Hindlimb muscle (tissue), 1 donor: ENCODE results near the gene ANXA6. TPM values are rescaled to one million over a fixed set of nuclear protein-coding genes. Genes with fewer than 3 reads are reported as not detected.
"Not testable (repeated sequence)": the region's sequence is repeated elsewhere in the genome, so short reads cannot be mapped to it uniquely, and the experiment has no call there.

ENCODE experiments used
- DNase-seq: peaks from one replicate; pipeline ENCODE4 v3.0.0-alpha.2; 2013
- polyA plus RNA-seq: library from polyadenylated mRNA; unstranded; fragments of 120-200 nt; gene quantifications from one replicate; pipeline ENCODE4 v1.2.1, GENCODE V29; 2013; ENCODE audit not compliant: insufficient read length

ANXA6 gene
- polyA plus RNA-seq, 1 donor: 380 TPM

DNA sequence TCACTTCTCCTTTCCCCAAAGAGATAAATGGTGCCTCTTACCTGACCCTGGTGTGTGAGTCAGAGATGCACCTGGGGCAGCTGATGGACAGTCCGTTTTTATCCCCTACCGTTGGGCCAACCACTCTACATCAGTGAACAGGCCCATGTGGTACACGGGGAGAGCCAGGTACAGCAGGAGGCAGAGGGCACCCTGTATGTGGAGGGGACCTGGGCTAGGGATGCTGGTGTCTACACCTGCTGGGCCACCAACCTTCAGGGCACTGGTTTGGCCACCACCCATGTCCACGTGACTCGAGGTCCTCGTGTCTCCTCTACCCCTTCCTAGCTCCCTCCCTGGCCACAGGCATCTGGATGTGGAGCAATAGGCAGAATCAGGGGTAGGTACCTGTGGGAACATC is 22.7 kb upstream of the ANXA6 start:
- DNase-seq: no peak

DNA sequence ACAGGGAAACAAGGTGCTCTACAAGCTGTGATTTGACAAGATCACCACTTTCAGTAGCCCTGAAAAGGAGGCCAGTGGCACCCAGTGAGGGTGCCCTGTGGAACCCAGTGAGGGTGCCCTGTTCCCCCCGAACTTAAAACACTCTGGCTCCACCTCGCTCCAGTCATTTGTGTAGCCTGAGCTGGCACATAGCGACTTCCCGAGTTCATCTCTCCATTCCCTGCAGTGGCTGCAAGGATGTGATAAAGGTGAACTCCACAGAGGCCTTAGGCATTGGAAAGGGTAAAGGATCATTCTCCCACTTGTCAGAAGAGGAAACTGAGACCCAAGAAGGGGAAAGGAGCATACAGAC is 21.9 kb upstream of the ANXA6 start:
- no peak for DNase-seq

DNA sequence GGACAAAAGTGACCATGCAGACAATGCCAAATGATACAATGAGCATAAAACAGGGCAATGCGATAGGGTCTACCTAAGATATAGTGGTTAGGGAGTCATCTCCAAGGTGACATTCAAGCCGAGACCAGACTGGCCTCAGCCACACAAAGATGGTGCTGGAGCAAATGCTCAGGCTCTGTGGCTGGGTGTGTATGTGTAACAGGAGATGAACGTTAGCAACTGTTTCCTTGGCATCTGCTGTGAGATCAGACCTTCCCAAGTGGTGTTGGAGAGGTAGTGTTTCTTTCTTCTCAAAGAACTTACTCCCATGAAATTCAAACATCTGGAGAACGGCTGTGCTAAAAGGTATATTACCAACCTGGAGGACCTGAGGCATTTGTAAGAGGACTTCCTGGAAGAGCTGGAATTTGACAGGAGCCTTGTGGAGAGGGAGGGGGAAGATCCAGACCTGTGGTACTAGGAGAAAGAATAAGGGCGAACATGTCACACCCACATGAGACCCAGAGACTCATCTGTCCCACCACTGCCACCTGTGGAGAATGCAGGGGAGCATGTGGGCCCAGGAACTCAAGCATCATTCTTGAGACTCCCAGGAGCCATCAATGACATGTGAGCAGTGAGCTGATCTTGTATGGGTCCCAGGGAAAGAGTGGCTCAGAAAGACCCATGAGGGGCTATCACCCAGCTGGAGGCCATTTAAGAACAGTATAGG is 21.4 kb upstream of the ANXA6 start:
- DNase-seq: no peak

DNA sequence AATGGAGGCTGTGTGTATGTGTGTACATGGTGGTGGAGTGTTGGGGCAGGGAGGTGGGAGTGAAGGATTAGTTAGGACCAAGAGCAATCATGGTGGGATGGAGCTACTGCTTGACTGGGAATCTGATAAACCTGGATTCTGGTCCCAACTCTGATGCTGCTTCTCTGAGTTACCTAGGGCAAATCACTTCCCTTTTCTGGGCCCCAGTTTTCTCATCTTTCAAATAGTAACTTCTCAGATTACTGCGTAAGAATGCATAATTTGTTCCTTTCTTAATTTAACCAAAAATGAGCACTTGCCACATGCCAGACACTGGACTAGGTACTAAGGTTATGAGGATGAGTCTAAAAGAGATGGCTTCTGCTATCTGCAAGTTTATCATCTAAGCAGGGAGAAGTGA is 20.8 kb upstream of the ANXA6 start:
- no peak for DNase-seq

DNA sequence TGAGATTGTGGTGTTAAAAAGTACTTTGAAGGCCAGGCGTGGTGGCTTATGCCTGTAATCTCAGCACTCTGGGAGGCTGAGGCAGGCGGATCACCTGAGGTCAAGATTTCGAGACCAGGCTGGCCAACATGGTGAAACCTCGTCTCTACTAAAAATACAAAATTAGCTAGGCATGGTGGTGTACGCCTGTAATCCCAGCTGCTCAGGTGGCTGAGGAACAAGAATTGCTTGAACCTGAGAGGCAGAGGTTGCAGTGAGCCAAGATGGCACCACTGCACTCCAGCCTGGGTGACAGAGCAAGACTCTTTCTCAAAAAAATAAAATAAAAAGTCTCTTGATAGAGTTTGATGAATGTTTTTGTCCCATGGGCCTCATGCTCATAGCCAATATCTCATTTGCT is 18.7 kb upstream of the ANXA6 start:
- DNase-seq: not testable (repeated sequence)

DNA sequence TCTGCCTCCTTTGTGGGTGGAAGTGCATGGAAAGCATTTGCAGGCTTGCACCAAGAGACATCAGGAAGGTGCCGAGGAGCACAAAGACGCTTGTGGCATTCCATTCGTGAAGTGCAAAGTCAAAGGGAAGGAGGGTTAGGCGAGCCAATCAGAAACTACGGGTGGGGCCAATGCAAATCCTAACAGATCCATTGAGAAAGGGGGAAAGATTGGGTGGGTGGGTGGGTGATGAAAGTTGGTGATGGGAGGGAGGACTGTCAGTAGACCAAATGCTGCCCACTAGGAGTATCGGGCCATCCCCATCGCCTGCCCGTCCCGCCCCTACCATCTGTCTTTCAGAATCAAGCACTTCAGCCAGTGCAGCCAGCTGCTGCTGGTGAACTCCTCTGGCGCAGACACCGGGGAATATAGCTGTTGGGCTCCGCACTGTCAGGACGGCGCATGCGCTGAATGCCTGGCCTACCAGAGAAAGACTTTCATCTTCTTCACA is 17.1 kb upstream of the ANXA6 start:
- DNase-seq: no peak

DNA sequence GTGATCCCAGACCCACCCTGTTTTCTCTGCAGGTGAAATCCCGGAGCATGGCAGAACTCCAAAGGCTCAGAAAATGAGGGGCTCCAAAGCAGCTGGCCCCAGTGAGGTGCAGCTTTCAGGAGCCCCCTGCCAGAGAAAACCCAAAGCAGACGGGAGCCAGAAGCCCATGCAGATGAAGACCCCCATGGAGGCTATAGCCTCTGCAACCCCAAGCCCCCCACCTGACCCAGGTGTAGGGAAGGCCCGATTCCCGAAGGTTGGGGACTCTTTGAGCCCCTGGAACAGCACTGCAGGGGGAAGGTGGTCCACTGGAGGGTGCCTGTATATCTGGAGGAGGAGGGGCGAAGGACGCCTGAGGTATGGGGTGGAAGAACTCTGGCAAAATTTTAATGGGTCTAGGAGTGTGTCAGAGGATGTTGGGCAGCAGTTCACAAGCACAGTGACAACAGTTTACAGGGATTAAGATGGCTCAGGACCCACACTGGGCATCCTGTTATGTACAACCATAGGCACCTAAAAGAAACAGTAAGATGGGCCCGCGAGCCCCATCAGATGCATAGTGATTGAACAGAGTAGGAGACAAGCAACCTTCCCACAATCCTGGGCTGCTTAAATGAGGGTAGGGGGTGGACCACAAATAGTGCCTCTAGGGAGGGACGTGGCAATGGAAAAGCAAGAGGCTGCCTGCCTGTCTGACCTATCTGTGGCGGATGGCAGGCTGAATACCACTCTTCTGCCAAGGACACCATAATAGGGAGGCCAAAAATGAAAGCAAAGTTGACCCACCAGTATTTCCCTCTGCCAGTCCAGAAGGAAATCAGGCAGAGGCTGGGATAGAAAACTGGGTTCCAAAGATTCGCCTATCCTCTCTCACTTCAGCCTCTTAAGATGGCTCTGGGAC is 16.4 kb upstream of the ANXA6 start:
- DNase-seq: no peak

DNA sequence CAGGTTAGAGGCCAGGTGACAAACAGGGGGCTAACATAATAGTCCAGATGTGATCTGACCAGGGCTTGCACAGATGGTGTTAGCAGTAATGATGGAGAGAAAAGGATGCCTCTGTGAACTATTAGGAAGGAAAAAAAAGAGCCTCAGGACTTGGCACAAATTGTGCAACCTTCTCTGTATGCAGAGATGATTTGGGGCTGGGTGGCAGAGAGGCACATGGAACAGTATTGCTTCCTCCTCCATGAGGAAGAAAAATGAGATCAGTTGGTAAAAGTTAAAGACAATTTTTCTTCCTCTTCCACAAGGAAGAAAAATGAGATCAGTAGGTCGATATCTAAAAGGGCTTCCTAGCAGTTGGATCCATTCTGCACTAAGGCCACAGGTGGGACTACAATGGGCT is 13.9 kb upstream of the ANXA6 start:
- no peak for DNase-seq

DNA sequence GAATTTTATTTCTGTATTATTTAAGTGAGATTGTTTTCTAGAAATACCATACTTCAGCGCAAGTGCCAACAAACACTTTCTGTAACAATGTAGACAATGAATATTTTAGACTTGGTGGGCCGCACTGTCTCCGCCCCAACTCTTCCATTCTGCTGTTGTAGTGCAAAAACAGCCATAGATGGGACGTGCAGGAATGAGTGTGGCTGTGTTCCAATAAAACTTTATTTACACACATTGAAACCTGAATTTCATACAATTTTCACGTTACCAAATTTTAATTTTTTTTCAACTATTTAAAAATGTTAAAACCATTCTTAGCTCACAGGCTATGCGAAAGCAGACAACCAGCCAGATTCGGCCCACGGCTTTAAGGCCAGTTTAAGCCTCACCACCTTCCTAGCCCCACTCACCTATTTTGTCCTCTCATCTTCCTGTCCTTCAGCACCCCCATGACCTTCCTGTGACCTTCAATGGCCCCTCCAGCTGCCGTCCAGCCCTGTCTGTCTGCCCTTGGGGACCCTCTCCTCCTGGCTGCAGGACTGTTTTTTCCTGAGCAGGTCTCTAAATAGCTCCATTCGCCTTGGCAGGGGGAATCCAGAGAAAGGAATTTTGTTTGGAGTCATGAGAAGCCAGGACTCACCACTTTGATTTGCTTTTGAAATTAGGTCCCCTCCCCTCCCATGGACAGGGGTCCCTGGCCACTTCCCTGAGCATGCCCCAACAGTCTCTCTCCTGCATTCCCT is 11.2 kb upstream of the ANXA6 start:
- DNase-seq: no peak

DNA sequence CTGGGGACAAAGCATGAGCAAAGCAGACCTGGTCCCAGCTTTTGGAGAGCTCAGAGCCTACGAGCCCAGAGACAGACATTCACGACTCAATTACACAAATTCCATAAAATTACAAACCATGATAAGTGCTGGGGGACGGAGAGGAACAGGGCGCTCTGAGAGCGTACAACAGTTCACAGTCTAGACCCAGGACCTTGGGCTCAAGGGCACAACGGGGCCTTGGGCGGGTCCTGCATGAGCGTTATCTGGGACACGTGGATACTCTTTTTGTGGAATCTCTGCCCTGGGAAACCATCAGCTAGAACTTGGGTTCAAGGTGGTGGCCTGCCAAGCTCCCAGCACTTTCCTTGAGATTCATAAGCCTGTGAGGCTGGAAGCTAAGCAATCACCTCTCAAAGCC is 9.4 kb upstream of the ANXA6 start:
- no peak for DNase-seq

DNA sequence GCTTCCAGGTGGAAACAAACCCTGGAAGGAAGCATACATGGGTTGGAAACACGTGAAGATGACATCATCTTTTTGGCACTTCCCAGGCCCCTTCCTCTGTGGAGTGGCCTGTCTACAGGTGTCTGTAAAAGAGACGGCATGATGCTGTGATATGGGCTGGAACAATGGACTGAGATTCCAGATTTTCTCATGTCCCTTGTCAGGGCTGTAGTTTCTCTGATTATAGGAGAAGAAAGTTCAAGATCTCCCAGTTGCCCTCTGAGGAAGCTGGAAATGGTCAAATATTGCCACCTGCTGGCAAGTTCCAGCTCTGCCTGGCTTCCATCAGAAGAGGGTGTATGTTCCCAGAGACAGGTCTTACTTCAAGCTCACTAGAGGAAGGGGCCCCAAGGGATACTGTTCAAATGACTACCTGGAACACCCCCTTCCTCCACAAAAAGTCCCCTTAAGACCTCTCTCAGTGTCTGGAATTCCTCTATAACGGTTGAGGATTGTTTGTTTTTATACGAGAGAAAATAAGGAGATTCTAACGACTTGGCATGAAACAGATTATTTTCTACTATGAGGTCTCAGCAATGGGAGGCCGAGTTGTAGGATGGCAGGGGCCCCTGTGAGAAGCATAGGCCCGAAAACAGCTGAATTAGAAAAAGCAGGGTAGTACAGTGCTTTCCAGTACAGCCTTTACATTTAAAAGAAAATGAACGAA is 7.3 kb upstream of the ANXA6 start:
- DNase-seq: peak; percentile 83

DNA sequence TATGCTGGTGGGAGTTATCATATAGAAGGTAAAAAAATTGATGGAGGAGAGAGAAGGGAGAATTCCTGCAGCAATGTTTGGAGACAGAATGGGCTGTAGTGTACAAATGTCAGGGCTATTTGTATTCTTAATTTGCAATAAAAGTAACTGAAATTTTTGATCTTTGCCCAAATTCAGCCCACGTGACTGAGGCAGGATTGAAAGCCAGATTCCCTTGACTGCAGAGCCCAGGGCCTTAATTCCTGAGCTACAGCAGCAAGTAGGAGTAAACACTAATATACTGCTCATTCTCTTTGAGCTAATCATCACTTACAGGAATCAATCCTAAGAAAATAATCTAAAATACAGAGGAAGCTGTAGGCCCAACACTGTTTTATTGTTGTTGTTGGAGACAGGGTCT is 5.2 kb upstream of the ANXA6 start:
- no peak for DNase-seq

DNA sequence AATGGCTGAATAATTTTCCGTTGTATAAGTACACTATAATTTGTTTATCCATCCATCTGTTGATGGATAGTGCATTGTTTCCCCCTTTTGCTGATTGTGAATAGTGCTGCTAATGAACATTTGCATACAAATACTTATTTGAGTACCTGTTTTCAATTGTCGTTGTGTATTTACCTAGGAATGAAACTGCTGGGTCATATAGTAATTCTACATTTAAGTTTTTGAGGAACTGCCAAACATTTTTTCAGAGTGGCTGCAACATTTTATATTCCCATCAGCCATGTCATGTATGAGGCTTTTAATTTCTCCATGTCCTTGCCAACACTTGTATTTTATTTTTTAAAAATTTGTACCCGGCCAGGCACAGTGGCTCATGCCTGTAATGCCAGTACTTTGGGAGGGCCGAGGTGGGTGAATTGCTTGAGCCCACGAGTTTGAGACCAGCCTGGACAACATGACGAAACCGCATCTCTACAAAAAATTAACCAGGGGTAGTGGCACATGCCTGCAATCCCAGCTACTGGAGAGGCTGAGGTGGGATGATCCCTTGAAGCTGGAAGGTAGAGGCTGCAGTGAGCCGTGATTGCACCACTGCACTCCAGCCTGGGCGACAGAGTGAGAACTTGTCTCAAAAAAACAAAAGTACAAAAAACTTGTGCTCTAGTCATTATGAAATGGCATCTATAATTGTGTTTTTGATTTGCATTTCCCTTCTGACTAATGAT is 2.2 kb upstream of the ANXA6 start:
- no peak for DNase-seq

DNA sequence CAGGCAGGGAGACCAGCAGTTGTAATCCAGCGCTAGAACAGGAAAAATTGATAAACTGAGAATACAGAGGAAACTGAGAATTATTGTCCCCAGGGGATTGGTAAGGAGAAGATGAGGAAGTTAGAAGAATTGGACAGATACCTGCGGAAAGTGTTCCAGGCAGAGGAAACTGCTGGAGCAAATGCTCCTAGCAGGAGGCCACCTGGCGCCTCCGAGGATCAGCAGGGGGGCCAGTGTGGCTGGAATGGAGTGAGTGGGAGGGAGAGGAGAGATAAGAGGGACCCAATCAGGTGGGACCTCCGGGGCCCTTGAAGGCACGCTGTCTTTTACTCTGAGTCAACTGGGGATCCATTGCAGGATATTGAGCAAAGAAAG is 695 bp upstream of the ANXA6 start:
- no peak for DNase-seq

DNA sequence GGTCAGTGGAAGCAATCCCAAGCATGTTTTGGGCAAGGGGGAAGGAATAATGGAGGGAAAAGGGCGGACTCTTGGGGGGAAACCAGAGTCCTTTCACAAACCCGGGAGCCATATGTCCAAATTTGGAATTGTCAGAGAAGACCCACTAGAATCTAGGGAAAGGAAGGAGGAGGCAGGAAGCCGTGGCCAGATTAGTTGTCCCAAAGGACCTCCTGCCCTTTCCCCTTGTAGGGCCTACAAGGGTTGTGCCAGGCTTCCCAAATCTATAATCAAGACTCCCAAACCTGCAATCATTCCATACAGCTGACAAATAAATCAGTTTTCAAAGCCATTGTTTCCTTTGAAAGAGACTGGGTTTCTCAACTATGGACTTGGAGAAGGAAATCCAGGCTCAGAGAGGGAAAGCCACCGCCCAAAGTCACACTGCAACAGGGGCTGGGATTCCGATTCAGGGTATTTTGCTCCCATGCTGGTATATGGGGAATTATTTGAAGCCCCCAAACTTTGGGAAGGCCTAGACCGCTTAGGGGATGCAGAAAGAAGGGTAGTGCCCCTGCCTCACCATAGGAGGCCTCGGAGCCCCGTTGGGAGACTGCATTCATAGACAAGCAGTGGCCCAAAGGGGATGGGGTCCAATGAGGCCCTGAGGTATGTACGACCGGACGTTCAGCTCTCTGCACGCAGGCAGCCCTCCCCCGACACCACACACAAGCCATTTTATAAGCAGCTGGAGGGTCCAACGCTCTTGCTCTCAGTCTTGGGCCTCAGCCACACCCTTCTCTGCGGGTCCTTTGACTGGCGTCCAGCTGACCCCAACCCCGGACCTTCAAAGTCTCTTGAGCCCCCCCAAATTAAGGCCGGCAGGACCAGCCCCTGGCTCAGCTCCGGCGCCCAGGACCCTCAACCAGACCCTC is 815 bp downstream of the ANXA6 start:
- DNase-seq: no peak

DNA sequence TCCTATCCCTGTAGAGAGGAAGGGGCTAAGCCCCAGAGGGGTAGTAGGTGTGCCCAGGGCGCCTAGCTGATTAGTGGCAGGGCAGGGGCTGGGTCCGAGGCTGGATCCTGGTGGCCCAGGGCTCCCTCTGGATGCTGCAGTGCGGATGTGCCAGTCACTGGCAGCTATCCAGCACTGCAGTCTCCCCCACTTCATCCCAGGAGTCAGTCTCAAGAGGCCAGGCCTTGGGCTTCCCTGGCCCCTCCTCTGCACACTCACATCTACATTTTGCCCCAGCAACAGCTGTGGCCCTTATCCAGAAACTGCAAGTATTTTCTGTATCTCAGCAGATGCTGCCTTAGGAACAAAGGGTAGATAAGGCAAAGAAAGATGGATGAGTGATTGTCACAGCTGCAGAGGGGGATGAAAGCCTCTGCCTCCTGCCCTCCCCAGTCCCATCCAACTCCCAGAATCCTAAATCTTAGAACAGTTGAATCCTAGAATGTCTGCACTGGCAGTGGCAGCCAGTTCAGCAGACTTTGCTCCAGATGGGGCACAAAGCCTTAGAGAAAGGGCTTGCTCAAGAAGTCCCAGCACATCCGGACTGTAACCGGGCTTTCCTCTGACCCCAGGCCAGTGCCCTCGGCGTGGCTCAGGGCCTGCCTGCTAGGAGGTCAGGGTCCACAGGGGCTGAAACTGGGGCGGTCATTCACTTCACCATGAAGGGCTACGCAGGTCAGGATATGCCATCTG is 1.6 kb downstream of the ANXA6 start:
- DNase-seq: no peak

DNA sequence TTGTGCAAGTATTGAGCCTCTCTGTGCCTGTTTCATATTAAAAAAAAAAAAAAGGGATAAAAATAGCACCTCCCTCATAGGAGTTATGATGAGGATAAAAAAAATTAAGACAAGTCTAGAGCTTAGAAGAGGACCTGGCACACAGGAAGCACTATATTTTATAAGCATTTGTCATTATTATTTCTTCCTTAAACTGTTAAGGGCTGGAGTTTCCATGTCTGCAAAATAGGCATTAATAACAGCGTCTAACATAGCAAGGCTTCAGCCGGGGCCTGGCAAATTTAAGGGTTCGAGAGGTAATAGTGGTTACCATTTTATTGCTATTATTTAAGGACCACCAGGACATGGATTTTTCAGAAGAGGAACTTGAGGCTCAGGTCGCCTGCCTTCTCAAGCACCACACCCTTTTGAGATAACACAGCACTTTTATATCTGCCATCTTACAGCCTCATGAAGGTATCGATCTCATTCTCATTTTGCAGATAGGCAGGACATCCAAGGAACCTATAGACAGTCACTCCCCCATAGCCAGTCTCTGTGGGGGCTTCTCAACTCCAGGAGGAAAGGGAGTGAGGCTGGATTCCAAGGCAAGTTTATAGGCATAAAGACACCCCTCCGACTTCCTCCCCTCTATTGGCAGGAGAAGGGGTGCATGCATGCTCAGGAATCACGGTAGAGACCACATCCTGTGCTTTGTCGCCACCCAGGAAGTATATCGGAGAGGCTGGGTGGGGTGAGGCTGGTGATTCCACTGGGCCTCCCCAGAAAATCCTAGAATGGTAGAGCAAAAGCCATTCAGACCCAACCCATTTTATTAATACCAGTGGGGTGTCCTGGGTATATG is 2.4 kb downstream of the ANXA6 start:
- DNase-seq: no peak

DNA sequence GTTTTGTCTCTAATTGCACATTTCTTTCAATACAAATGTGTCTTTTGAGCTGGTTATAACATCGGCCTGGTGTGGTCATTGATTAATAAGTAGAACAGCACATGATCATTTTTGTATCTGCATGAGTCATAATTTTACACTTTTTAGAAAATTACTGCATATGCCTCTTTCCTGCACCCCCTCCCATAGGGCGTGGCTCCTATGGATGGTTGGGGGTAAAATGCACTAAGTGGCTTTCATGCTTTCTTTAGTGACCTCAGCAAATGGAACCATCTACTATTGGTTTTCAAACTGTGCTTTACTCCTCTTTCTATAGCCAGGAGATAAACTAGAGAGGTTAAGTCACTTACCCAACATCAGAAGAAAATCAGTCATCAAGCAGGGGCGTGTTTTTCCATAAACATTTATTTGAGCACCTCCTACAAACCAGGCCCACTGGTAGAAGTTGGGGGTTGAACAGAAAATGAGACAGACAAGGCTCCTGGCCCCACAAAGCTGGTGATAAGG is 3.8 kb downstream of the ANXA6 start:
- no peak for DNase-seq

DNA sequence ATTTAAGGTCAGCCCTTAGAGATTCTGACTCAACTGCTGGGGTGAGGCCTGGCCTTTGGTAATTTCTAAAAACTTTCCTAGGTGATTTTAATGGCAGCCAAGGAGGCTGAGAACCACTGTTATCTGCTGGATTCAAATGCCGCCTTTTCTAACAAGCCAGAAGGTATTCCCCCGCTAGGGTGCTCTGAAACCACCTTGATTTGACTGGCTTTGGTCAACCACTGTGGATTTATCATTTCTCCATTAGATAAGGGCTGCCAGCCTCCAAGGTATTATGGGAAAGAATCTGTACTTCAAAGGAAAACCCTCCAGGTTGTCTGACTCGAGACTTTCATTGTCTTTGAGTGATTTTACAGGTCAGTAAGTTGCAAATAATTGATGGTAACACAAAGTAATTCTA is 4.3 kb downstream of the ANXA6 start:
- no peak for DNase-seq
